ENCODE results near the gene UNC13A.

Gene UNC13A

GRCh38 chr19:17669419-17669818 lies 18.7 kb downstream of the UNC13A start:
- no peak for DNase-seq (ENCODE audit: low read depth in 2 of 2)

- no peak for DNase-seq (ENCODE audit: low read depth in 2 of 2)
Observed at GRCh38 chr19:17665058-17665457, 23.1 kb downstream of the UNC13A start.

GRCh38 chr19:17659996-17660395 lies 28.2 kb downstream of the UNC13A start:
- no peak for DNase-seq (ENCODE audit: low read depth in 2 of 2)

GRCh38 chr19:17658666-17659065 lies 29.5 kb downstream of the UNC13A start:
- no peak for DNase-seq (ENCODE audit: low read depth in 2 of 2)

GRCh38 chr19:17658240-17658639 lies 29.9 kb downstream of the UNC13A start:
- DNase-seq (ENCODE audit: low read depth in 2 of 2), result no peak

GRCh38 chr19:17656970-17657369 lies 31.2 kb downstream of the UNC13A start:
- no peak for DNase-seq (ENCODE audit: low read depth in 2 of 2)

- no peak for DNase-seq (ENCODE audit: low read depth in 2 of 2)
Observed at GRCh38 chr19:17655751-17656472, 32.2 kb downstream of the UNC13A start.

- DNase-seq (ENCODE audit: low read depth in 2 of 2), result no peak
Observed at GRCh38 chr19:17654993-17655392, 33.2 kb downstream of the UNC13A start.

- no peak for DNase-seq (ENCODE audit: low read depth in 2 of 2)
Observed at GRCh38 chr19:17652627-17653026, 35.5 kb downstream of the UNC13A start.

GRCh38 chr19:17648786-17649185 lies 39.4 kb downstream of the UNC13A start:
- no peak for DNase-seq (ENCODE audit: low read depth in 2 of 2)

GRCh38 chr19:17648097-17648660 lies 40.0 kb downstream of the UNC13A start:
- no peak for DNase-seq (ENCODE audit: low read depth in 2 of 2)

- DNase-seq (ENCODE audit: low read depth in 2 of 2), result no peak
Observed at GRCh38 chr19:17647071-17648020, 40.8 kb downstream of the UNC13A start.

- no peak for DNase-seq (ENCODE audit: low read depth in 2 of 2)
Observed at GRCh38 chr19:17646441-17646840, 41.7 kb downstream of the UNC13A start.

GRCh38 chr19:17645339-17645963 lies 42.7 kb downstream of the UNC13A start:
- DNase-seq (ENCODE audit: low read depth in 2 of 2), result no peak

- DNase-seq (ENCODE audit: low read depth in 2 of 2), result no peak
Observed at GRCh38 chr19:17642656-17643055, 45.5 kb downstream of the UNC13A start.

GRCh38 chr19:17641846-17642245 lies 46.3 kb downstream of the UNC13A start:
- DNase-seq (ENCODE audit: low read depth in 2 of 2), result no peak

GRCh38 chr19:17641181-17641580 lies 47.0 kb downstream of the UNC13A start:
- no peak for DNase-seq (ENCODE audit: low read depth in 2 of 2)

- no peak for DNase-seq (ENCODE audit: low read depth in 2 of 2)
Observed at GRCh38 chr19:17633700-17634099, 54.5 kb downstream of the UNC13A start.

- DNase-seq (ENCODE audit: low read depth in 2 of 2), result no peak
Observed at GRCh38 chr19:17632577-17632976, 55.6 kb downstream of the UNC13A start.

- DNase-seq (ENCODE audit: low read depth in 2 of 2), result no peak
Observed at GRCh38 chr19:17629760-17630159, 58.4 kb downstream of the UNC13A start.

- DNase-seq (ENCODE audit: low read depth in 2 of 2), result no peak
Observed at GRCh38 chr19:17627921-17628320, 60.2 kb downstream of the UNC13A start.

- no peak for DNase-seq (ENCODE audit: low read depth in 2 of 2)
Observed at GRCh38 chr19:17627161-17627560, 61.0 kb downstream of the UNC13A start.
